Testis (tissue), 2 donors: ENCODE results near the gene CHADL.

Experiments
- POLR2A ChIP-seq: fragments of 450-650 bp; IDR thresholded peaks from one replicate; pipeline ENCODE4 v1.6.1; 2017; ENCODE audit warnings: antibody characterized with exemption, mild to moderate bottlenecking, moderate library complexity
- TF ChIP-seq, protein P1 (sequence below), 3 experiments: fragments of 450-650 bp in 2 of 3; fragments of 200-600 bp in 1 of 3; sonication (generic) in 1 of 3; IDR thresholded peaks; one replicate each; pipeline ENCODE4 v1.5.1; 2016 to 2019; ENCODE audit warnings: antibody characterized with exemption in 3 of 3, mild to moderate bottlenecking in 2 of 3, moderate library complexity in 1 of 3

DNA sequence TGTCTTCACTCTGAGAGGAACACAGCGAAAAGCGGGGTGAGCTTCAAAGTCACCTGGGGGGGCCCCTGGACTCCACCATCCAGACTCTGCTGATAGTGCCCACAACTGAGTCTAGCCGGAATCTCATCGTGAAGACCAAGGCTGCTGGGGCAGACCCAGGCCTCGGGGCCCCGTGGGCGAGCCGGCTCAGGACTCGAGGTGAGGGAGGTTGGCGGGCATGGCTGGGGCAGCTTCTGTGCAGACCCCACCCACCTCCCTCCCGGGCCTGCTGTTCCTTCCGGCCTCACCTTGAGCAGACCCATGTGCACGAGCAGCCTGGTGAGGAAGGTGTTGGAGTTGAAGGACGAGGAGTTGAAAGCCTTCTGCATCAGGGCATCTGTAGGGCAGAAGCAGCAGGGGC is 8.7 kb upstream of the CHADL start:
- TF ChIP-seq, protein P1, sequence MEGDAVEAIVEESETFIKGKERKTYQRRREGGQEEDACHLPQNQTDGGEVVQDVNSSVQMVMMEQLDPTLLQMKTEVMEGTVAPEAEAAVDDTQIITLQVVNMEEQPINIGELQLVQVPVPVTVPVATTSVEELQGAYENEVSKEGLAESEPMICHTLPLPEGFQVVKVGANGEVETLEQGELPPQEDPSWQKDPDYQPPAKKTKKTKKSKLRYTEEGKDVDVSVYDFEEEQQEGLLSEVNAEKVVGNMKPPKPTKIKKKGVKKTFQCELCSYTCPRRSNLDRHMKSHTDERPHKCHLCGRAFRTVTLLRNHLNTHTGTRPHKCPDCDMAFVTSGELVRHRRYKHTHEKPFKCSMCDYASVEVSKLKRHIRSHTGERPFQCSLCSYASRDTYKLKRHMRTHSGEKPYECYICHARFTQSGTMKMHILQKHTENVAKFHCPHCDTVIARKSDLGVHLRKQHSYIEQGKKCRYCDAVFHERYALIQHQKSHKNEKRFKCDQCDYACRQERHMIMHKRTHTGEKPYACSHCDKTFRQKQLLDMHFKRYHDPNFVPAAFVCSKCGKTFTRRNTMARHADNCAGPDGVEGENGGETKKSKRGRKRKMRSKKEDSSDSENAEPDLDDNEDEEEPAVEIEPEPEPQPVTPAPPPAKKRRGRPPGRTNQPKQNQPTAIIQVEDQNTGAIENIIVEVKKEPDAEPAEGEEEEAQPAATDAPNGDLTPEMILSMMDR (IDR thresholded peaks at IDR 0.05): no peak
- TF ChIP-seq POLR2A: no peak
